Left ventricle myocardium superior (tissue), 1 donor: ENCODE results near the gene SPINT2. TPM values are rescaled to one million over a fixed set of nuclear protein-coding genes. Genes with fewer than 3 reads are reported as not detected.
A peak's percentile ranks its signal among the peaks of the same experiment; 100 is the strongest.

ENCODE experiments used
- ATAC-seq: fragments of 200-7000 bp; cut with Tn5 transposase; one replicate; pipeline ENCODE4 v1.9.1; 2020; ENCODE audit warnings: mild to moderate bottlenecking, moderate library complexity
- DNase-seq: peaks from one replicate; pipeline ENCODE4 v3.0.0-alpha.2; 2020
- intact Hi-C: fragments of 100-400 bp; cut with micrococcal nuclease; formaldehyde crosslinking; loops from one replicate; pipeline ENCODE4 v1.11.0; 2022
- total RNA-seq: library from RNA; stranded (reverse); fragmentation: NEBNext Ultra II Directional; extraction: Animal tissue kit (Norgen Biotek cat#: 25700); gene quantifications from one replicate; pipeline ENCODE4 v1.2.1, GENCODE V29; 2021
- donor health status: DM: no; HTN: yes; CAD: no; lungs with severe emphysema.

Gene SPINT2
- total RNA-seq, 1 donor from 2014 or later = 9.9 TPM

DNA sequence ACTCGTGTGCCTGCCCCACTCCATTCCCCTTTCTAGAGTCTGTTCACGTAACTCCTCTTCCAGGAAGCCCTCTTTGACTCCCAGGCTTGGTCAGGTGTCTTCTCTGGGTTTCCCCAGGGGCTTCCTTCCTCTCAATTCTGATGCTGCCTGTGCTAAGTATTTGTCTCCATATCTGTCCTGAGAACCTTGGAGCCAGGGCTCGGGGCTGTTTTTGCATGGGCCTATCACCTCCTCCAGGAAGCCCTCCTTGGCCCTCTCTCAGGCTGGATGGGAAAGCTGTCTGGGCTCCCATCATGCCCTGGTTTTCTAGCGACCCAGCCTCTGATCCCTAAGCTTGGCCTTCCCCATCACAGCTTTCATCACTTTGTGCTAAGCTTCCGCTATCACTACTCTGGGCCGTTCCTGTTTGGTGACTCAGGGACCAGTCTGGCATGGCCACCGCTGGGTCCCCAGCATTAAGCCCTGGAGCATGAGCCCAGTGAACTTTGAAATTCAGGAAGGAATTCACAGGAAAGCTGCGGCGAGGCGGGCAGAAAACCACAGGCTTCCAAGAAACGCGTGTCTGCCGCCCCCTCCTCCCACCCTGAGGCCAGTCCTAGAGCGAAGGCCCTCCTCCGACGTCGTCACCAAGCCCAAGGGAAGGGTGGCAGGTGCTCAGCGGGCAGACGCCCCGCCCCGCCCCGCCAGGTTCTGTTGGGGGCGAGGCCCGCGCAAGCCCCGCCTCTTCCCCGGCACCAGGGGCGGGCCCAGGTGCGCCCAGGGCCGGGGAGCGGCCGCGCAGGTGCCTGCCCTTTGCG is 486 bp upstream of the SPINT2 start:
- intact Hi-C loops = no loop called here
- peak; percentile 84 for ATAC-seq
- DNase-seq = peak; percentile 42

DNA sequence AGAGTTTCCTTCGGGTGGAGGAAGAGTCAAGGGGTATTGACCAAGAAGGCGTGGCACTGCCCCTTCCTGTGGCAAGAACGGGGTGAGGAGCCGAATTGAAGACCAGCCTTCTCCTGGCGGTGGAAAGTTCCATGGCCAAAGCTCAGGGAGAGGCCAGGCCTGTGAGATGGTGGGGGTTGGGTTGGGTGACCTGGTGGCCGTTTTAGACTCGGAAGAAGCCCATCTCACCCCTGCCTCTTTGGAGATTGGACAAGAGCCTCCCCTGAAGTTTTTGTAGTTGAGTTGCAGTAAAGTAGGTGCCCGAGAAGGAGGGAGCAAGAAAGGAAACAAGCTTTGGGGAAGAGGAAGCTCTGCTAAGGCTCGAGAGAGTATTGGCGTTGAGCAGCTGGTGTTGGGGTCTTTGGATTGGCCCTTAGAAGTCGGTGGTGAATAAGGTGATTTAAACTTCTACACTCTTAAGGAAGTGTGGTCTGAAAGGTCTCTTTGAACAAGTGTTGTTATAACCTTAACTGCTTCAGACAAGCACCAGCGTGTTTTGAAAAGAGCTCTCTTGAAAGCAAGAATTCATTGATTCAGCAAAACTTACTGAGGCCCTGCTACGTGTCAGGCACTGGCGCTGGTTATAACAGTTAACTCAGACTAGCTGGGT is 964 bp downstream of the SPINT2 start:
- intact Hi-C loops = no loop called here
- ATAC-seq (peak; percentile 13), DNase-seq (no peak)

DNA sequence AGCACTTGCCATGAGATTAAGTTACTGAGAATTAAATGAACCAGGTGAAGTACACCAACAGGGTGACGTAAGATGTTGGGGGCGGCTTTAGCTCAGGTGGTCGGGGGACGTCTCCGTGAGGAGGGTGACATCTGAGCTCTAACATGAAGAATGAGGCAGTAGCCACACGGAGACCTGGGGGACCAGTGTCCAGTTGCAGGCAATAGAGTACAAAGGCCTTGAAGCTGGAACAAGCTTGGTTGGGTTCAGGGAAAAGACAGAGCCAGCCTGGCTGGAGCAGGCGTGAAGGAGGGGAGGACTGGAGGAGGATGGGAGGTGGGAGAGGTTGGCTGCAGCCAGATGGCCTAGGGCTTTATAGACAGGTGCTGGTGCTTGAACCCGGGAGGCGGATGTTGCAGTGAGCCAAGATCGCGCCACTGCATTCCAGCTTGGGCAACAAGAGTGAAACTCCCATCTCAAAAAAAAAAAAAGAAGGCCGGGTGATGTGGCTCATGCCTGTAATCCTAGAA is 1.6 kb downstream of the SPINT2 start:
- ATAC-seq = no peak
- intact Hi-C loops = no loop called here
- no peak for DNase-seq

DNA sequence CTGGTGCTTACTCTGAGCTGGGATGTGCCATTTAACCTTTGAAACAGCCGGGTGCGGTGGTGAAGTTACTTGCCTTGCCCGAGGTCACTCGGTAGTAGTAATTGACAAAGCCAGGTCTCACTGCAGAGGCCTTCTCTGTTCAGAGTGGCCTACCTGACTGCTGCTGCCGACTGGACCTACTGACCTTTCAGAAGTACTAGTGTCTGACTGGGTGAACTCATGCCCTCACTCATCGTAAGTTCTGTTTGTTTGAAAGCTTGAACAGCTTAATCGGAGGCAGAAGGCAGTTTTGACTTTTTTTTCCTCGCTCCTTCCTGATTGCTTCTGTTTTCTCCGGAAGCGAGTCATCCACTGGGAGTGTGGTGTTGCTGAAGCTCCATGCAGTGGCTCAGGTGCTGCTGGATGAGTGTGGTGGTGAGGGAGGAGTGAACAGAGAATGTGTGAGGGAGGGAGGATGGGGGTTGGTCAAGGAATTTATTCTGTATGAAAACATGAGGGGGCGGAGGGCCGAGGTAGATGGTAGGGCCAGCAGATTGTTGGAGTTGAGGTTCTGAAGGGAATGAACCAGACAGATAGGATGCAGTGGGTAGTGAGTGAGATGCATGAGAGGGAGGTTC is 2.7 kb downstream of the SPINT2 start:
- intact Hi-C loops = no loop called here
- ATAC-seq = no peak
- no peak for DNase-seq

DNA sequence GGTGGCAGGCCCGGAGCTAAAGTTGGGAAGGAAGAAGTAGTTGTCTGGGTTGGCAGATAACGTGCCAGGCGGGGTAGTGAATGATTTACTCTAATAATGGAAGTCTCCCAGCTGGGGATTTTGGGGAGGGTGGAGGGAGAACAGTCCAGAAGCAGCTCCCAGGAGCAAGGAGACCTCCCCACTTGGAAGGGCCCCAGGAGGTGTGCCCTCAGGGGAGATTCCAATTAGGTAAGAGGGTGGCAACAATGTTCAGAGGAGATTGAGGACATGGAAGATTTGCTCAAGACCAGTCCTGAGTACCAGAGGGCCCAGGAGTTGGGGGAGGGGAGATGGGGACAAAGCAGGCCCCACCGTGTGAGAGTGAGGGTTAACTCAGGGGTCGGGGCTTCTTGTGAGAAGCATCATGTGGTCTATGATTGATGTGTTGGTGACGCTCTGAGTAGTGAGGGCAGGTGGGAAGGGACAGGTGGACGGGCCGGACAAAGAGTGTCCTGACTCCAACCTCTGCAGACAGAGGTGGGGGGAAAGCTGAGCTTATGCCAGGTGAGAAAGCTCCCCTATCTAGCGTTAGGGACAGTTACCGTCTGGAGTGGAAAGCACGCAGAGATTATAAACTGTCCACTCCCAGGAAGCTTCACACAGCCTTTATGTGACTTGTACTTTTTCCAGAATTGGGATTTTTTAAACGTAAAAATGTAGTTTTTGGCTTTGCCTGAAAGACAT is 3.5 kb downstream of the SPINT2 start:
- no peak for ATAC-seq
- DNase-seq = no peak
- intact Hi-C loops = no loop called here

DNA sequence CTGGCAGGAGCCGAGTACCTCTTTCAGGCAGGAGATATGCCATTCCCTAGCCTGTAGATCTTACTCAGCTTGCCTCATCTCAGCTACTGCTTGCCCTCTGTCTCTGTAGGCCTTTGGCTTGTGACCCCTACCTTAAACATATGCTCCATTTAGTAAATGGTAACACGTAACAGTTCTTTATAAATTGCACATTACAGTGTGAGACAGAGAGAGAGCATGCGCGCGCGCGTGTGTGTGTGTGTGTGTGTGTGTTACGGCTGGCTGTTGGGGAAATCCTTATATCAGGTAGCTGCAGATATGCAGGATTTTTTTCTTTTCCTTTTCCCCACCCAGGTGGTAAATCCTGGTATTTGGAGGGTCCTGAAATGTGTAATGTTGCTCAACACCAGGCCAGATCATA is 4.2 kb downstream of the SPINT2 start:
- intact Hi-C loops = no loop called here
- no peak for ATAC-seq
- DNase-seq = no peak

DNA sequence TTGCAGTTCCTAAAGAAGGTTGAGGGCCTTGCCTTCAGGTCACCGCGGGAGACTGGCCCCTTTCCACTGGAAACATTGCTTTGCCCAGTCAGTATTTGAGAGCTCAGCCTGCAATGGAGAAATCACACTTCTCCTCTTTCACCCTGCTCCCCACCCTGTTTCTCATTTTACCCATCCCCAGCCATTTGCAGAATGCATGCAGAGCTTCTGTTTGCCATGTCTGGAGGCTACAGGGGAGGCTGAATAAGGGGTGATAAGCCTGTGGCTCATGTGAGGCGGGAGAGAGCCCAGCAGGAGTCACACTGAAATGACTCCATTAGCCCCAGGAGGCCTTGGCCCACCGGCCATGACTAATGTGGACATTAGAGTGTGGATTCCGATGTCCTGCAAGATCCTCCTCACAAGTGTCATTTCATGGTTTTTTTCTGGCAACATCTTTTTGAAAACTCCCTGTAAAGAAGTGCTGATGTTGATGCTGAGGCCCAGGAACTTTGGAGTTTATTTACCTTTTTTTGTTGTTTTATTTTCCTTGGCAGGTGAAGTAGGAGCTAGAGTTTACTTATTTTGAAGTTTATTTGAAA is 6.3 kb downstream of the SPINT2 start:
- ATAC-seq (no peak), DNase-seq (no peak)
- intact Hi-C loops = no loop called here

DNA sequence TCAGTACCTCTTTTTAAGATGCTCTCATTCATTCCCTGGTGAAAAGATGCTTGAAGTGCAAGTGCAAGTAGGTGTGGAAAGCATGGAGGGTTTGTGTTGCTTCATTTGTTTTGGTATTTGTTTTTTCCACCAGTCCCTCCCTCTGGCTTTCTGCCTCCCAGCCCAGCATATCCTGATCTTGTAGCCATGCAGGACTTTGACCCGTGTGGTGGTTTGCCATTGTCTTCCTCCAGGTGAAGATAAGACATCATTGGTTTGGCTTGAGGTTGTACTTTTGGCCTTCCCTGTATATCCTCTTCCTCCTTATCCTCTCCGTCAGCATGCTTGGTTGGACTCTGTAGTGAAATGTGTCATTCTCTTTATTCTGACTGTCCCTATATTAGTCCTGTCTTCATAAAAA is 9.1 kb downstream of the SPINT2 start:
- ATAC-seq (no peak), DNase-seq (no peak)
- intact Hi-C loops = no loop called here

DNA sequence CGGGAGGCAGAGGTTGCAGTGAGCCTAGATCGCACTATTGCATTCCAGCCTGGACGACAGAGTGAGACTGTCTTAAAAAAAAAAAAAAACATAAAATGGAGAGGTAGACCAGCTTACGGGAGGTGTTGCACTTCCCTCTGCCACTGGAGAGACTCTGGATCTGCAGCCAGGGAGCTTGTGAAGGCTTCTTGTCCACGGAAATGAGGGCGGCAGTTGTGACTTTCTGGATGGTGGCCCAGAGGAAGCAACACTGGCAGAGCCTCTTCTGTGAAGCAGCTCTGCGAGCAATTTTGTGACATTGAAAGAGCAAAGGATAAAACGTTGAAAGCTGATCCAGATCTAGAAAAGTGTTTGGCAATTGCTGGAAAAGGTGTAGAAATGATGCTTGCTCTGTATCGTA is 10.4 kb downstream of the SPINT2 start:
- intact Hi-C loops = no loop called here

DNA sequence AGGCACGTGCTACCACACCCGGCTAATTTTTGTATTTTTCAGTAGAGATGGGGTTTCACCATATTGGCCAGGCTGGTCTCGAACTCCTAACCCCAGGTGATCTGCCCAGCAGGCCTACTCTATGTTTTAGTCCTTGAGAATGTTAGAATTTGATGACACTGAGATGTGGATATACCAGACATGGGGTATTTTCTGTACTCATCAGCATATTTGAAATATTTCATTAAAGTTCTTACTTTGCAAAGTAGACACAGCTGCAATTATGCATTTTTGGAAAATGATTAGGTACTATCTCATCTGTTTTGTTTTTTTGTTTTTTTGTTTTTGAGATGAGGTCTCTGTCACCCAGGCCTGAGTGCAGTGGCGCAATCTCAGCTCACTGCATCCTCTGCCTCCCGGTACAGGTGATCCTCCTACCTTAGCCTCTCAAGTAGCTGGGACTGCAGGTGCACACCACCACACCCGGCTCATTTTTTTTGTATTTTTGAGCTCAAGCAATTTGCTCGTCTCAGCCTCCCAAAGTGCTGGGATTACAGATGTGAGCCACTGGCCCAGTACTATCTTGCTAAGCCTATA is 12.7 kb downstream of the SPINT2 start:
- intact Hi-C loops = no loop called here
- DNase-seq = no peak
- no peak for ATAC-seq

More for the DNA sequence above, 10.4 kb downstream of the SPINT2 start:
- ATAC-seq (peak; percentile 44), DNase-seq (no peak)

DNA sequence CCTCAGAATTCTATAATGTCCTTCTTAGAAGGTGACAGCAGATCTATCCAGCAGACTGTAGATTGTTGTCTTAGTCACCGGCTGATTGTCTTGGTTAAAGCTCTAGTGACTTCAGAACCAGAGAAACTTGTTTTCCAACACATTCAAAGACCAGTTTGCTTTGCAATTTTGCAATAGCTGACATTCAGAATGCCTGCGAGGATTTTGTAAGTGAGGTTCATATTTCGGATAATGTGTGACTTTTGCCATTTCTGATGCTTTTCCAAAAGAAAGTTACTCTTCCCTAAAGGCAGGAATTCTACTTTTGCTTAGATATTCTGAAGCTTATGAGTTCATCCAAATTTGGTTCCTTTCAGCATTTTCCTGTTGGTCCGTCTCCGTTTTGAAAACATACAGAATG is 13.2 kb downstream of the SPINT2 start:
- ATAC-seq = no peak
- DNase-seq = no peak
- intact Hi-C loops = no loop called here

DNA sequence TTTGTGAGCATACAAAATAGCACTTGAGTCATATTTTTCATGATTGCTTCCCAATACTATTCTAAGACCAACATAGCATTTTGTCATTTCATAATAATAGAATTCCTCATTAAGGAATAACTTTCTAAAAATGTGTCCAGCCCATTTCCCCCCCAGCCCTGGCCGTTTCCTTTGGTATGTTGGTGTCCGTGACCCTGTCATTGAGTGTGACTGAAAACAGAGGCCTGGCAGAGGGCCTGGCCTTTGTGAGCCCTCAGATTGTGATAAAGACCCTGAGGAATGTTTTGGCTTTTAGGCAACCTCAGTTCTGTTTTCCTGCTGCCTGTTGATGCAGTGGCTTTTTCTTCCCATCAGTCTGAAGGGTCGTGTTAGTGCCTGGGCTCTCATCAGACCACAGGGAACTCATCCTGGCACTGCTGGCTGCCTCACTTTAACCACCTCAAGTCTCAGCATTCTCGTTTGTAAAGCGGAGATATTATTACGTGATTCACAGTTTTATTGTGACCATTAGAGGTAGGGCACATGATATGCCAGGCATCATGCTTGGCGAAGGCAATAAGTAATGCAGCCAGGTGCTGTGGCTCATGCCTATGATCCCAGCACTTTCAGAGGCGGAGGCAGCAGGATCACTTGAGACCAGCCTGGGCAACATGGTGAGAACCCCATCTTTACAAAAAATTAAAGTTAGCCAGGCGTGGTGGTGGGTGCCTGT is 13.8 kb downstream of the SPINT2 start:
- peak; percentile 89 for ATAC-seq
- peak; percentile 76 for DNase-seq
- intact Hi-C loops = no loop called here

DNA sequence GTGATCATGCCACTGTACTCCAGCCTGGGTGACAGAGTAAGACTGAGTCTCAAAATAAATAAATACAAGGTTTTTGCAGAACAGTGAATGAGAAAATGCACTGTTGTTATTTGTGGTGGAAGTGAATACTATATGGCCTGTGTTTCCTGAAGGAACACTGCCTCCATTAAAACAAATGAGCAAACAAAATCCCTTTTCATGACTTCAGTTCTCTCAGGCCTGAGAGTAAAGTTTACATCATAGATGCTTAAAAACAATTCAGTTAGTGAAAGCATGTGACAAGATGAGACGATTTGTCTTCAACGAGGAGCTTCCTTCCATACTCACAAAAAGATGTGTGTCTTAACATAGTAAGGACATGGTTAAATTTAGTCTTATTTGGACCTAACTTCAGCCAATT is 14.4 kb downstream of the SPINT2 start:
- intact Hi-C loops = no loop called here
- DNase-seq (no peak), ATAC-seq (no peak)

DNA sequence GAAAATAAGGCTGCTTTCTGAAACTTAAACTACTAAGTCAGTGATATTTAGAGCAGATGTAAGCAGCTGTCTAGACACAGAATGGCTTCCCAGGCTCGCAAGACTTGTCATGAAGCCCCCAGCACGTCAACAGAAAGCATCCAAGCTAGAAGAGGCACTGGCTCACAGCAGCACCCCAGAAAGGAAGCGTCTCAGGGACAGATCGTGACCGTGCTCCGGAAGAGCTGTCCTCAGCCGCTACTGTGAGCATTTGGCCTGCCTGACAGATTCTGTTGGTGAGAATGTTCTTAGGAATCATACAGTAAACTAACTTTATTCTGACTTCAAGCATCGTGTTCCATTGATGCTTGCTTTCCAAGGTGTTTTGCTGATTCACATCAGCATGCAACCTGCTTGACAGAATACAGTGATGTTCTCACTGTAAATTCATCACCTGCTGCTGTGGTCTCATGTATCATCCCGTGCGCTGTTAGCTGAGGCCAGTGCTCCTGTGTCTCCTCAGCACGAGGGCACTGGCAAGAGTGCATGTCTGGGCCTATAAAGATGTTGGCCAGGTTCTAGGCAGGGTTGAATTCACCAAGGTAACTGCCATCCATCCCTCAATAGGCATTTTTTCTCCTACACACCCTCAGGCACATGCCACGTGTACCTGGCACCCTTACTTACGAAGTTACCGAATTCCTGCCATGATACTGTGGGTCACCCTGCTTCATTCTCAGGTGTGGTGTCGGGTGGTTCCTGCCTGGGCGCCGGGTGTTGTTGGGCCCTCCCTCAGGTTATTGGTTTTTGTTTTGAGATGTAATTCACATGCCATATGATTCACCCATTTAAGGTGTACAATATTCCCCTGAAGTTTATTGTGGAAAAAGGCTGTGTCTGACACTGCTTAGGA is 15.9 kb downstream of the SPINT2 start:
- DNase-seq = no peak
- intact Hi-C loops = no loop called here
- no peak for ATAC-seq

DNA sequence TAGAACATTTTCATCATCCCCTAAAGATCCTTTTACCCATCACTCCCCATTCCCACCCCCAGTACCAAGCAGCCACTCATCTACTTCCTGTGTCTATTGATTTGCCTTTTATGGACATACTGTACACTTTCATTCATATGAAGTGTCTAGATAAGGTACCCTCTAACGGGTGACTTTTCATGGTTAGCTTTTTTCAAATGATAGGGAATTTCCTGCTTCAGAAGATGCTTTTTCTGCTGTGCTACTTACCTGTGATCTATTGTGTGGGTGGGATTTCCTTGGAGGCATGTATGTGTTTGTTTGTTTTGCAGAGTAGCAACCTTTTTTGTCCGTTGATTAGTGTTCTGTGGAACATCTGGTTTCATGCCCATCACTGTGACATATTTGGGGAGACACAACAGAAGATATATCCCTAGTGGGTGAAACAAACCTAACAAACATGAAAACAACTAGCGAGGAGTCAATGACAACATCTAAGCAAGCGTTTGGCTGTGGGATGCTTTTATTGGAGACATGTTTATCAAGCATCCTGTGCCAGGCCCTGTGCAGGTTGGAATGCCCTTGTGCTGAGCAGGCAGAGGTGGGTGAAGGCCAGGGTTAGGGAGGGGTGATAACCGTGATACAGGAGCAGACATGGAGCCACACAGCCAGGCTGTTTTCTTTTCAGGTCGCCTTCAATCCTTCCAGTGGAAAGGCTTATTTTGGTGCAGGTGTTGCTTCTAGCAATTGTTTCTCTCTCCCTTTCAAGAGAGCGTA is 17.6 kb downstream of the SPINT2 start:
- no peak for DNase-seq
- intact Hi-C loops = no loop called here
- peak; percentile 24 for ATAC-seq

DNA sequence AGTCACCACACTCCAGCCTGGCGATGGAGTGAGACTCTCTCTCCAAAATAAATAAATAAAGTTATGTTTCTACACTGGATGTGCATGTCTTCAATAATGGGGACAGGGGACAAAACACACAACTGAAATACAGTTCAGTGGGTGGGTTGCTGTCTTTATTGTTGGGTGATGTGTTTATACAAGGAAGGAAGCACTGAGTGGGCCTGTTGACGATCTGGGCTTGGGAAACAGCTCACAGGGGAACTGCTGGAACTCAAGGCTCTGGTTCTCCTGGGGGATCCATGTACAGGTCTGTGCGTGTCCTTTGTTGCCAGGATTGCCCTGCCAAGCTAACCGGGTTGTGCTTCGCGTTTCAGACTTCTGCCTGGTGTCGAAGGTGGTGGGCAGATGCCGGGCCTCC is 18.9 kb downstream of the SPINT2 start:
- intact Hi-C loops = no loop called here
- DNase-seq (no peak), ATAC-seq (no peak)

DNA sequence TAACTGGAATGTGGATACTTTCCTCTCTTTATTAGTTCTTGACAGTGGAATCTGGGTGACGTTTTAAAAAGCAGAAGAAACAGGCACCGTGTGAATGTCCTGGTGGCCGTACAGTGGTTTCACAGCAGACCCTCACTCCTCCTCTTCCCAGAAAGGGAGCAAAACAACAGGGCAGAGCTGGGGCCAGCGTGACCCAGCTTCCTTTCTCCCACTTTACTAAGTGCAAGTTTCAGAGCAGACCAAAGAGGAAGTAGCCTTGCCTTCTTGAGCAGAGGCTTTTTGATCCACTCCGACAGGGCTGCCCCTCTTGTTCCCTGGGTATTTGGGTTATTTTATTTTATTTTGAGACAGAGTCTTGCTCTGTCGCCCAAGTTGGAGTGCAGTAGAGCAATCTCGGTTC is 20.0 kb downstream of the SPINT2 start:
- intact Hi-C loops = no loop called here
- ATAC-seq = peak; percentile 30
- DNase-seq = no peak
